Measurements from ENCODE around the gene TTC7B. TPM values are rescaled to one million over a fixed set of nuclear protein-coding genes. Genes with fewer than 3 reads are reported as not detected.
A peak's percentile ranks its signal among the peaks of the same experiment; 100 is the strongest.

Gene TTC7B
- total RNA-seq, 4 donors from 2014 or later = 35.0 to 78.7 (median 36.8) TPM

DNA sequence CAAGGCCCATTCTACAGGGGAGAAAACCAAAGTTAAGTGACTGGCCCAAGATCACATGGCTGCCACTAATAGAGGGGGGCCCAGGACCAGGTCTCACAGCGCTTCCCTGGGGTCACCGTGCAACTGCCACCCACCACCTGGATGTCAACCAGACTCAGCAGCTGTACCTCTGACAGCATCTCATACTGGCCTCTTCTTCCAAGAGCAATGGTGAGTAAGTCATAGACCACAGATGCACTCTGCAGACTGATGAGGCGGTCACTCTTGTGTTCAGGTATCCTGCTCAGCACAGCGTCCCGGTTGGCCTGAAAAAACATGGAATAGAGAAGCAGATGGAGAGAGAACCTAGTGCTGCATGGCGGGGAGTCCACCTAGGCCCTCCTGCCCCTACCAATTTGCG, 139.9 kb downstream of the TTC7B start:
- H3K27ac ChIP-seq = peak overlapping the region; percentile 94 to 99 (median 96)
- intact Hi-C loops (cut with DNase I; ENCODE audit: low total_unique reads) (no loop called here), in situ Hi-C loops (cut with MboI; ENCODE audit: low sequenced_read_pairs in 4 of 4) (loop anchor here in 2 of 4 donors (5.0 to 10.0 kb wide), 2 partner anchors 49 to 52 kb away; no protein-coding TSS in a partner anchor)
- H3K27me3 ChIP-seq = no peaks in the 10 kb centered on the region
- no peaks in the 10 kb centered on the region for H3K36me3 ChIP-seq
- no peaks in the 10 kb centered on the region for H3K9me3 ChIP-seq
- no peak for DNase-seq
- H3K4me3 ChIP-seq = no peak overlapping the region
- H3K4me1 ChIP-seq = peaks cover 50 to 72% of the 10 kb centered on the region in 2 donors
- no peak for TF ChIP-seq POLR2A (IDR thresholded peaks at IDR 0.05)
- TF ChIP-seq, protein P1, sequence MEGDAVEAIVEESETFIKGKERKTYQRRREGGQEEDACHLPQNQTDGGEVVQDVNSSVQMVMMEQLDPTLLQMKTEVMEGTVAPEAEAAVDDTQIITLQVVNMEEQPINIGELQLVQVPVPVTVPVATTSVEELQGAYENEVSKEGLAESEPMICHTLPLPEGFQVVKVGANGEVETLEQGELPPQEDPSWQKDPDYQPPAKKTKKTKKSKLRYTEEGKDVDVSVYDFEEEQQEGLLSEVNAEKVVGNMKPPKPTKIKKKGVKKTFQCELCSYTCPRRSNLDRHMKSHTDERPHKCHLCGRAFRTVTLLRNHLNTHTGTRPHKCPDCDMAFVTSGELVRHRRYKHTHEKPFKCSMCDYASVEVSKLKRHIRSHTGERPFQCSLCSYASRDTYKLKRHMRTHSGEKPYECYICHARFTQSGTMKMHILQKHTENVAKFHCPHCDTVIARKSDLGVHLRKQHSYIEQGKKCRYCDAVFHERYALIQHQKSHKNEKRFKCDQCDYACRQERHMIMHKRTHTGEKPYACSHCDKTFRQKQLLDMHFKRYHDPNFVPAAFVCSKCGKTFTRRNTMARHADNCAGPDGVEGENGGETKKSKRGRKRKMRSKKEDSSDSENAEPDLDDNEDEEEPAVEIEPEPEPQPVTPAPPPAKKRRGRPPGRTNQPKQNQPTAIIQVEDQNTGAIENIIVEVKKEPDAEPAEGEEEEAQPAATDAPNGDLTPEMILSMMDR (IDR thresholded peaks at IDR 0.05 in 4 of 5, conservative IDR thresholded peaks at IDR 0.05 in 1 of 5) = no peak
- ATAC-seq = no peak

DNA sequence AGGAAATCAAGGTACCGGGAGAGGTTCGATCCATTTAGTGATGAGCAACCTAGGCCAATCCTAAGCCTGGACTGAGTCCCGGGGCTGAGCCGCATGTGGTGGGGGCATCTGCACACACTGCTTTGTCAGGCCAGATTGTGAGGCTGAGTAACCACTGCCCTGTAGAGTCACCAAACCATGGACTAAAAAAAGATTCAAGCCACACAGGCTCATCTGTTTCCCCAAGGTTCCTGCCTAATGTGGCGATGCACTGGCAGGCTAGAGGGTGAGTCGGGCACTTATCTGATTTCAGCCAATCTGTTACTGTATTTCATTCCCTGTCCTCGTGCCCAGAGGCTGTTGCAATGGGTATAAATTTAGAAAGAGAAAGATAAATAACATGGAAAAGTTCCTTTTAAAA, 140.8 kb downstream of the TTC7B start:
- ATAC-seq (peak; percentile 86 to 91), DNase-seq (peak; percentile 87 to 94)
- peak; percentile 59 to 78 for TF ChIP-seq POLR2A (IDR thresholded peaks at IDR 0.05)
- TF ChIP-seq, protein P1 (IDR thresholded peaks at IDR 0.05 in 4 of 5, conservative IDR thresholded peaks at IDR 0.05 in 1 of 5) = no peak
- H3K27me3 ChIP-seq = no peaks in the 10 kb centered on the region
- in situ Hi-C loops (cut with MboI; ENCODE audit: low sequenced_read_pairs in 4 of 4) (loop anchor here in 2 of 4 donors (5.0 to 10.0 kb wide), 2 partner anchors 48 to 51 kb away; no protein-coding TSS in a partner anchor), intact Hi-C loops (cut with DNase I; ENCODE audit: low total_unique reads) (loop anchor here (1.0 to 2.0 kb wide), 3 partner anchors 16 to 87 kb away; no protein-coding TSS in a partner anchor)
- peaks cover 60 to 78% of the 10 kb centered on the region in 2 donors for H3K4me1 ChIP-seq
- H3K27ac ChIP-seq = peak overlapping the region; percentile 94 to 99 (median 96)
- H3K9me3 ChIP-seq = no peaks in the 10 kb centered on the region
- no peak overlapping the region for H3K4me3 ChIP-seq
- H3K36me3 ChIP-seq = no peaks in the 10 kb centered on the region

DNA sequence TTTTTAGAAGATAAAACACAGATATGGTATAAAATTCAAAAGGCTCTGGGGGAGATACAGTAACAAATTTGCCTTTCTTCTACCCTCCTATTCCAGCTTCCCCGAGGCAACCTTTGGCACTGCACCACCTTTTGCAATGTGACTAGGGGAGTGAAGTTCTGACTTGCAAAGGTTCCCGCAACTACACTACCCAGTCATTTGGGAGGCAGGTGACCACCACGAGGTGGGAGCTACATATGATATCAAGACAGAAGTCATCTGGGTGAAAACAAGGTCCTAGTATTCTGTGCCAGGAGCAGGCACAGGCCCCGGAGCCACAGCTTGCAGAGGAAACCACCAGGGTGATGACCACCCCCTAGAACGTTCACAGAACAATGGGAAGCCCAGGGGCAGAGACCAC, 141.5 kb downstream of the TTC7B start:
- TF ChIP-seq, protein P1 (IDR thresholded peaks at IDR 0.05 in 4 of 5, conservative IDR thresholded peaks at IDR 0.05 in 1 of 5) = no peak
- intact Hi-C loops (cut with DNase I; ENCODE audit: low total_unique reads) (loop anchor here (1.0 to 2.0 kb wide), 4 partner anchors 9 to 86 kb away; no protein-coding TSS in a partner anchor), in situ Hi-C loops (cut with MboI; ENCODE audit: low sequenced_read_pairs in 4 of 4) (loop anchor here in 2 of 4 donors (5.0 to 10.0 kb wide), 2 partner anchors 47 to 50 kb away; no protein-coding TSS in a partner anchor)
- peaks cover 60 to 78% of the 10 kb centered on the region in 2 donors for H3K4me1 ChIP-seq
- no peaks in the 10 kb centered on the region for H3K27me3 ChIP-seq
- ATAC-seq = peak; percentile 46 to 60
- DNase-seq = peak; percentile 76 to 90
- no peaks in the 10 kb centered on the region for H3K9me3 ChIP-seq
- H3K27ac ChIP-seq = peak overlapping the region; percentile 94 to 99 (median 96)
- no peak overlapping the region for H3K4me3 ChIP-seq
- H3K36me3 ChIP-seq = no peaks in the 10 kb centered on the region

DNA sequence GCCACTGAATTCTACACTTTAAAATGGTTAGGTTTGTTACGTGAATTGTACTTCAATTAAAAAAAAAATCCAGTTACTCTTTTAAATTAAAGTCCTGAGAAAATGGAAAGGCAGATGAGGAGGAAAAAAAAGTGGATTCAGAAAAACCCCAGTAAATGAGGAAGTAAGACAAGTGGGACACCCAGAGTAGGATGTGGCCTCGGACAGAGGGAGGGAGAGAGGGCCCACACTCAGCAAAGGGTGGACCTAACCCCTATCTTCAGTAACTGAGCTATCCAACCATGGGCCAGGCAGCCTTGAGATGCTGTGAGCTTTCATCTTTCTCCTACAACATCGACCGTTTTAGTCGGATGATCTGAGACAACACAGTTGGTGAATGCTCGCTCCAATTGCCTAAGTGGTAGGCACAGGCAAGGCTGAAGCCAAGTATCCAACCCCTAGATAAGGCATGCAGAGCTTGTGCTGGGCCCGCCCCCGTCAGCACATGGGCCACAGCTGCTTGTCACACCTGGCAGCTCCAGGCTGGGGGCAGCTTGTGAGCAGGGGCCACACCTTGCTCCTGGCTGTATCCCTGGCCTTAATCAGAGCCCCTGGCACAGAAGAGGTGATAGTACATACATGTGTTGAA, 142.1 kb downstream of the TTC7B start:
- intact Hi-C loops (cut with DNase I; ENCODE audit: low total_unique reads) = loop anchor here (1.0 to 2.0 kb wide), 2 partner anchors 9 to 49 kb away; no protein-coding TSS in a partner anchor
- in situ Hi-C loops (cut with MboI; ENCODE audit: low sequenced_read_pairs in 4 of 4) = loop anchor here in 1 of 4 donors (10.0 kb wide), 1 partner anchor 49 kb away; no protein-coding TSS in a partner anchor
- TF ChIP-seq, protein P1 (IDR thresholded peaks at IDR 0.05 in 4 of 5, conservative IDR thresholded peaks at IDR 0.05 in 1 of 5) = no peak
- TF ChIP-seq POLR2A (IDR thresholded peaks at IDR 0.05) = peak; percentile 18 to 29
- Histone ChIP-seq H3K4me1 (peaks cover 60 to 82% of the 10 kb centered on the region in 2 donors), H3K9me3 (no peaks in the 10 kb centered on the region), H3K4me3 (no peak overlapping the region), H3K27ac (peak overlapping the region; percentile 94 to 99 (median 96)), H3K36me3 (no peaks in the 10 kb centered on the region), H3K27me3 (no peaks in the 10 kb centered on the region)
- DNase-seq (peak; percentile 54 to 83), ATAC-seq (peak; percentile 7 to 51)

Measured in gastrocnemius medialis (tissue), 4 donors.